GM12878 (cell line): ENCODE results near the gene LPIN1. TPM values are rescaled to one million over a fixed set of nuclear protein-coding genes. Genes with fewer than 3 reads are reported as not detected.

Experiments used
- ATF2 ChIP-seq: IDR thresholded peaks from 2 replicates; pipeline ENCODE4 v1.6.1; 2012; ENCODE audit warnings: low read length, inconsistent platforms
- ATF7 ChIP-seq: fragments of 450-650 bp; IDR thresholded peaks from 2 replicates; pipeline ENCODE4 v1.6.1; 2016; ENCODE audit warnings: low read depth, mild to moderate bottlenecking
- BMI1 ChIP-seq: fragments of 450-650 bp; IDR thresholded peaks from 2 replicates; pipeline ENCODE4 v1.6.1; 2016; ENCODE audit warnings: mild to moderate bottlenecking, moderate library complexity, borderline replicate concordance
- CBX3 ChIP-seq: fragments of 200-600 bp; sonication (generic); IDR thresholded peaks from 2 replicates; pipeline ENCODE4 v1.6.1; 2016; ENCODE audit warnings: low read depth, borderline replicate concordance
- CEBPZ ChIP-seq: fragments of 150-350 bp; IDR thresholded peaks from 2 replicates; pipeline ENCODE4 v1.6.1; 2016; ENCODE audit warnings: low read depth, low read length
- EP300 ChIP-seq, 2 experiments: fragments of 150-350 bp in 1 of 2; IDR thresholded peaks; 2 replicates each; pipeline ENCODE4 v1.6.1; 2011 to 2012; ENCODE audit warnings: low read depth in 2 of 2, low read length in 2 of 2, borderline replicate concordance in 1 of 2, improper control_type of control experiment in 1 of 2, inconsistent platforms in 1 of 2; ENCODE audit not compliant: control insufficient read depth in 1 of 2
- EZH2 ChIP-seq: IDR thresholded peaks from 2 replicates; pipeline ENCODE4 v1.6.1; 2012; ENCODE audit warnings: low read depth, mild to moderate bottlenecking, control low read depth, inconsistent platforms, low read length, borderline replicate concordance; ENCODE audit not compliant: control insufficient read depth
- JUND ChIP-seq: IDR thresholded peaks from 2 replicates; pipeline ENCODE4 v1.6.1; 2012; ENCODE audit warnings: low read depth, mild to moderate bottlenecking, low read length, improper control_type of control experiment, moderate library complexity
- KAT2A ChIP-seq: conservative IDR thresholded peaks from 2 replicates; pipeline ENCODE4 v1.6.1; 2011; ENCODE audit warnings: low read depth, low read length; ENCODE audit not compliant: control insufficient read depth
- MAX ChIP-seq: IDR thresholded peaks from 2 replicates; pipeline ENCODE4 v1.6.1; 2012; ENCODE audit warnings: low read depth, low read length, improper control_type of control experiment
- PML ChIP-seq: IDR thresholded peaks from 2 replicates; pipeline ENCODE4 v1.6.1; 2012; ENCODE audit warnings: low read length, inconsistent platforms
- POU2F2 ChIP-seq: IDR thresholded peaks from 3 replicates; pipeline ENCODE4 v1.6.1; 2011; ENCODE audit warnings: low read depth, mild to moderate bottlenecking, low read length, borderline replicate concordance
- SIN3A ChIP-seq: IDR thresholded peaks from 2 replicates; pipeline ENCODE4 v1.6.1; 2012; ENCODE audit warnings: low read depth, low read length, improper control_type of control experiment
- SREBF2 ChIP-seq: IDR thresholded peaks from 2 replicates; pipeline ENCODE4 v1.6.1; 2012; ENCODE audit warnings: mild to moderate bottlenecking, low read length
- SUPT20H ChIP-seq: IDR thresholded peaks from 2 replicates; pipeline ENCODE4 v1.6.1; 2011; ENCODE audit warnings: low read depth, mild to moderate bottlenecking, low read length, moderate library complexity, borderline replicate concordance; ENCODE audit not compliant: control insufficient read depth
- TCF12 ChIP-seq: IDR thresholded peaks from 2 replicates; pipeline ENCODE4 v1.6.1; 2011; ENCODE audit warnings: low read depth, mild to moderate bottlenecking, low read length
- TCF3 ChIP-seq: IDR thresholded peaks from 2 replicates; pipeline ENCODE4 v1.6.1; 2012; ENCODE audit warnings: low read depth, mild to moderate bottlenecking, low read length, borderline replicate concordance; ENCODE audit not compliant: insufficient read depth
- WRNIP1 ChIP-seq: IDR thresholded peaks from 2 replicates; pipeline ENCODE4 v1.6.1; 2011; ENCODE audit warnings: low read depth, low read length, improper control_type of control experiment, borderline replicate concordance
- ZBTB40 ChIP-seq: fragments of 450-650 bp; IDR thresholded peaks from 2 replicates; pipeline ENCODE4 v1.6.1; 2016; ENCODE audit warnings: mild to moderate bottlenecking, moderate library complexity, borderline replicate concordance
- ZZZ3 ChIP-seq: IDR thresholded peaks from 2 replicates; pipeline ENCODE4 v1.6.1; 2011; ENCODE audit warnings: low read depth; ENCODE audit not compliant: control insufficient read depth, insufficient read length
- polyA plus RNA-seq, 11 experiments: library from polyadenylated mRNA; depleted of rRNA in 4 of 11; unstranded in 6 of 11; stranded (reverse) in 5 of 11; fragments of >200 nt; fragmentation: Nextera tagmentation in 4 of 11; fragmentation: Illumina TruSeq in 1 of 11; extraction: Ambion mirVana in 4 of 11; extraction: Trizol in 1 of 11; gene quantifications; 1 replicate in 1 of 11; 2 replicates in 10 of 11; pipeline versions ENCODE4 v1.2.1 to v1.2.3, GENCODE V29; 2011 to 2016; ENCODE audit warnings: inconsistent platforms in 2 of 11, missing spikeins in 2 of 11, low read depth in 1 of 11
- total RNA-seq, 4 experiments: library from RNA; depleted of rRNA in 3 of 4; stranded (reverse); fragments of >200 nt in 3 of 4; fragmentation: Illumina TruSeq in 1 of 4; extraction: Trizol in 1 of 4; gene quantifications; 2 replicates each; pipeline versions ENCODE4 v1.2.1 to v1.2.3, GENCODE V29; 2013 to 2021

The LPIN1 gene
- total and polyA plus RNA-seq, 10 of the 15 experiments (the other 5 are each of a cell fraction or from before 2014, with no cell fraction given), result 18.8 to 82.5 (median 50.3) TPM

GRCh38 chr2:11863513-11864328 lies 117.3 kb downstream of the LPIN1 start (continued):
- TF ChIP-seq SUPT20H, result no peak
- TF ChIP-seq ATF7, result peak; percentile 33
- no peak for TF ChIP-seq POU2F2
- no peak for TF ChIP-seq CEBPZ
- TF ChIP-seq SIN3A, result no peak
- TF ChIP-seq MAX, result no peak
- 0 out of 2 replicates have a peak, but pooled peaks have one; percentile 51 for TF ChIP-seq WRNIP1
- TF ChIP-seq SREBF2, result no peak
- no peak for TF ChIP-seq EP300 (IDR thresholded peaks at IDR 0.05; ENCODE audit: borderline replicate concordance in 1 of 2, control insufficient read depth in 1 of 2, low read depth in 2 of 2, low read length in 2 of 2)
- no peak for TF ChIP-seq BMI1
- no peak for TF ChIP-seq ZBTB40
- no peak for TF ChIP-seq TCF12
- TF ChIP-seq KAT2A, result no peak
- no peak for TF ChIP-seq CBX3
- no peak for TF ChIP-seq EZH2
- no peak for TF ChIP-seq ZZZ3
- TF ChIP-seq PML, result no peak
- TF ChIP-seq TCF3, result no peak
- TF ChIP-seq JUND, result no peak
- TF ChIP-seq ATF2, result 0 out of 2 replicates have a peak, but pooled peaks have one; percentile 21
